ENCODE data around the gene FARS2.

FARS2 gene

GRCh38 chr6:5475779-5476178 is 214.5 kb downstream of the FARS2 start:
- no peak for DNase-seq

- DNase-seq: no peak
Measured at GRCh38 chr6:5478380-5478779, 217.1 kb downstream of the FARS2 start.

DNA sequence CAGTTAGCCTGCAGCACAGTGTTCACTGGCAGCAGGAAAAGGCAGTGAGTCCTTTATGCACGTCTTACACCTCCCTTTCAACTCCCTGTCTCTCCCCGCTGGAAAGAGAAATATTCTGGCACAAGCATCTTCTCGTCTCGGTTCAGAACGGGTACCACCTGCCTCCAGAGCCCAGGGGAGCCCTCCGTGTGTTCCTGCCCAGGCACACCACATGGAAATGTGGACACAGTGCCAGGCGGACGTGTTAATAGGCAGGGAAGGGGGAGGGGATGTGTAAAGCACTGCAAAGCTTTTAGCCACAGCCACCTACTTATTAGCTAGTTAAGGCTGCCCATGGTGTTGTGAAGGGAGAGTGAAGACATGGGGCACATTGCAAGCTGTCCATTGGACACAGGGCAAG is 219.7 kb downstream of the FARS2 start:
- DNase-seq: peak; percentile 38

DNA sequence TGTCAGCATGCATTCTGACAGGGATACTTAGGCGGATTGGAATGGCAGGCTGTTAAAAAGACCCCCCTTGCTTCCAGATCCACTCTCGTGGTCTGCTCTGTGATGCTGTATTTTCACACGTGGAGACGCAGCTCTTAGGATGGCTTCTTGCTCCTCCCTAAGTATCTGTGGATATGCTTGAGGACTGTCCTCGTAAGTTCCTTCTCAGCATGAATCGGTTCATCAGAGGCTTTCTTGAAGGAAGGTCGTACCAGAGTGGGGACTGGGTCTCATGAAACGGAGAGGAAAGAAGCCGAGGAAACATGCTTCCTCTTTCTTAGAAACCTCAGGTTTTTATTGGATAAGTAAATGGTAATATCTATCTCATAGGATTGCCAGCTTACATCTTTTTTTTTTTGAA is 220.4 kb downstream of the FARS2 start:
- no peak for DNase-seq

DNA sequence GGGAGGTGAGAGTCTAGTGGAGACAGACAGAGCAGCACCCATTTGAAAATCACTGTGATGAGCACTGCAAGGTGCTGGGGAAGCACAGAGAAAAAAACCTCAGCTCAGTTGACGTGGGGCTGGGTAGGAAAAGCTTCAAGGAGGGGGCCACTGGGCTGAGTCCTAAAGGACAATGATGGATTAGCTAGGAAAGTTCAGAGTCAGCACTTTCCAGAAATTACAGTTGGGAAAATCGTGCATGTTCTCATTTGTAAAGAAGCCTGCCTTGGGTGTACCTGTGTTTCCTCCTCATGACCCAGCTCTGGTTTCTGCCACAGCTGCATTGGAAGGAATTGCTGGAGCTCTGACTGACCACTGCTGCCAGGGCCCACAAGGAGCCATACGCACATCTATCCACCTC is 221.3 kb downstream of the FARS2 start:
- DNase-seq: no peak

GRCh38 chr6:5484692-5485091 is 223.4 kb downstream of the FARS2 start:
- DNase-seq: no peak

DNA sequence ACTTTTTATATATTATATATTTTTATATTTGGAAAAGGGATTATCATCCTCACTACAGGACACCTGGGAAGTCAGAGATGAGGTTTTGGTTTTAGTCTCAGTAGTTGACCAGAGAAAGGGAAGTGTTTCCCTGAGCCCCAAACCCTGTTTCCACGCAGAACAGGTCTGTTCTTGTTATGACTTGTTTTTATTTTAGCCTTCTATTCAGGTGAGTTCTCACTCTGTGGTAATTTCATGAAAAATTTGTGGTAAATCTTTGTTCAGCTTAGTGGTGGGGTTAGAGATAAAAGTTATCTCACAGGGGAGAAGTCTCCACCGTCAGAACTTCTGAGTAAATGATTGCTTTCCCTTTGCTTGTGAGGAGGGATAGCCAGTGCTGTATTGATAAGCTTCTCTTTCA is 224.9 kb downstream of the FARS2 start:
- no peak for DNase-seq

DNA sequence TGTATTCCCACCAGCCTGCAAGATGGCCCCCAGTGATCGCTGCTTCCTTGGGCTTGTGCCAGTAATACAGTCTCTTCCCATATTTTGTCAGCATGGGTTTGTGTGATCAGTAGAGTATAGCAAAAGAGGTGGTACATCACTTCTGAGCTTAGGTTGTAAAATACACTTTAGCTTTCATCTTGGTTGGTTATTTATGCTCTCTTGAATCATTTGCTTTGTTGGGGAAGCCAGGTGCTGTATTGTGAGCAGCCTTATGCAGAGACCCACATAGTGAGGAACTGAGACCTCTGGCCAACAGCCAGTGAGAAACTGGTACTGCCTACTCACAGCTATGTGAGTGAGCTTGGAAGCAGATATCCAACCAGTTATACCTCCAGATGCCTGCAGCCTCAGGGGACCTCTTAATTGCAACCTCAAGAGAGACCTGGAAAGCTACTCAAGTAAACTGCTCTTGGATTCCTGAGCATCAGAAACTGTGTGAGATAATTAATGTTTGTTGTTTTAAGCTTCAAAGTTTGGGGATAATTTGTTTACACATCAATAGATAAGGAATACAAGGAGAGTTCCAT is 229.3 kb downstream of the FARS2 start:
- no peak for DNase-seq

GRCh38 chr6:5492356-5492755 is 231.0 kb downstream of the FARS2 start:
- DNase-seq: no peak

DNA sequence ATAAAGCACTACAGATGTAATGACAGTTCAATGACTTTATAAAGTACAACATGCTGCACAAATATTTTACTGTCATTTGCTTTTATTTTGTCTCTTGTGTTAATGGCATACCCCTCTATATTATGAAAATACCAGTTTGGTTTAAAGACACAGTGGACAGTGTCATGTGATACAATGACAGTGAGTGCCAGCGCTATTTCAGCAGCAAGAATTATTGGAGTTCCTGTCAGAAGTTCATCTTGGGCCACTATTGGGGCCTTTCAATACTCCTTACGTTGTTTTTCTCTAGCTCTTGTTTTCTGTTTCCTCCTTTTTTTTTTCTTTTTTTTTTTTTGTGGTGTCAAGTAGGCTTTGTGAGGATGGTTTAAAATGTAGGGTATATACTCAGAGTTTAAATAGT is 232.5 kb downstream of the FARS2 start:
- no peak for DNase-seq

- DNase-seq: no peak
Measured at GRCh38 chr6:5497896-5498578, 236.7 kb downstream of the FARS2 start.

DNA sequence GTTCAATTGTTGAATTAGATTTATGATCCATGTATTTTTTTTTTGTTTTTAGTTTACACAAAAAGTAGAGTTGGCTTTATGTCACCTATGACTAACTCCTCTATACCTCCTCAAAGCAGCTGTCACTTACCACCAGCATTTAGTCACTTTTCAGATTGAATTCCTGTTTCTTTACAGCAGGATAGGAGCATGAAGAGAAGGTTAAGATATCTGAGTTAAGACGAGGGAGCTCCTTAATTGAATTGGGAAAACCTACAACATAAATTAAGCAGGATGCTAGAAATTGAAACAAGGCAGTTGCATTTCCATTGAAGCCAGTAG is 237.2 kb downstream of the FARS2 start:
- no peak for DNase-seq

DNA sequence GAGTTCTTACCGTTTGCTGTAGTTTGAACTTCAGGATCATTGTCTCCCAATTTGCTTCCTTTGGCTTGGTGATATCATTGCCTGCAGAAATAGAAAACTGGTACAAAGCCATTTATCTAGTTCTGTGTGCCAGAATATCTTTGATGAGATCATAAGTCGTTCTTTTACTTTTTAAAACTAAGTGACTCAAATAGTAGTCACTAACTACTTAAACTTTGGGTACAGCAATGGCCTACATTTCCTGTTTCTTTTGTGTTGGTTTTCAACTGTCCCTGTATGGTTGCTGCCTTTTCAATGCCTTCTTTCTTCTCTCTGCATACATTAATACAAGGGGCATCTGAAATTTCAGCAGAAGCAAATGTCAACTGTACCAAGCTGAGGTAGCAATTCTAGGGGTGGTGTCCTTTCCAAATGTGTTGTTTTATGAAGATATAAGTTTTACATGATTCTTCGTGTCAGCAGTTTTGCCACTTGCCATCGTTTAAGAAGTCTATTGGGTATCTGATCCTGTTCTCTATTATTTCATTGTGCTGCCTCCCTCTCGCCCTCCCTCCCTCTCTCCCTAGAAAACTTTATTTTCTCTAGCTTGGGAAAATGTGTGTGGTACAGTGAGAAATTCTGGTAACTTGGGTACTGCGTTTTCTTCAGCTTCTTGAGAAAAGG is 238.5 kb downstream of the FARS2 start:
- no peak for DNase-seq

DNA sequence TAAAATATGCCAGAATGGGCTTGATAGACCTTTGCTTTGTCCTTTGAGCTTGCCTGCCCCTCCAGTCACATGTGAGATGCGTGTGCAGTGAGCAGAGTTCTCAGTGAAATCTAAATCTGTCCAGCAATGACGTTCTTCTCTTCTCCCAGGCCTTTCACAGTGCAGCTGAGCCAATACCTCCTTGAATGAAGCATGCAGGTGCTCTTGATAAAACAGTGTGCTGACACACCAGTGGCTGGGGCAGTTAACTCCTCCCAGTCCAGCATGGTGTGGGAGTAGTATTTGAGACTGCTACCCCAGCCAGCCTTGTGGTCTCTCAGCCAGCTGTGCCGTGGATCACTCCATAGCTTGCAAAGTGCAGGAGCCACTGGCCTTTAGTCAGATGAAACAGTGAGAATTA is 240.5 kb downstream of the FARS2 start:
- DNase-seq: no peak

DNA sequence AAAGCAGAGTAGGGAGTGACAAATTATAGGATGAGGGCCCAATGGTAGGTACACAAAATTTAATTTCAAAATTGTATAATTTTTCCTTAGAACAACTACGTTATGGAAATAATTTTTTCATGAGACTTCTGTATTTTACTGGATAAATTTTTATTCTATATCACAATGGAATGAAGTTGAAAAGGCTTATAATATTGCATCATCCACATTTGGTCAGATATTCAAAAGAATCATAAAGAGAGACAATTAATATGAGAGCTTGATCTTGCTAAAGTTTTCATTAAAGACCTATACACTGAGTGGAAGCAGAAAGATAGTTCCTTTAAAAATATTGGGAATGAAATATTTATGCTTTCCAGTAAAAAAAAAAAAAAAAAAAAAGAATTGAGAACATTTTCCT is 242.8 kb downstream of the FARS2 start:
- no peak for DNase-seq

DNA sequence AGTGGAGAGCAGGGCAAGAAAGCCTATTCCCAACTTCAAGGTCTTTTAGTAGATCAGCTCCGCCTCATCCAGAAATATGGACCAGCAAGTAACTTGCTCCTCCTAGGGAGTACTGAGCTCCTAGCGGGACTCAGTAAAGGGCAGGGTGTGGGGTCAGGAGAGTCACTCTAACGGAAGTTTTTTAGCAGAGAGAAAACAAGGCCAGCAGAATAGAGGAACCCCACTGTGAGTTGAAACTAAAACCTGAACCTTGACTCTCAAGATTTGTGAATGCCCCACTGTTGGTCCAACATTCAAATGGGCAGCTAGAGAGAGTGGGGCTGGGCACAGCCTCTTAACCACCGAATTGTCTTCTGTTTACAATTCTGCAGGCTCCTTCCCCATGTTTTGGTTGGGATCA is 244.8 kb downstream of the FARS2 start:
- DNase-seq: no peak

DNA sequence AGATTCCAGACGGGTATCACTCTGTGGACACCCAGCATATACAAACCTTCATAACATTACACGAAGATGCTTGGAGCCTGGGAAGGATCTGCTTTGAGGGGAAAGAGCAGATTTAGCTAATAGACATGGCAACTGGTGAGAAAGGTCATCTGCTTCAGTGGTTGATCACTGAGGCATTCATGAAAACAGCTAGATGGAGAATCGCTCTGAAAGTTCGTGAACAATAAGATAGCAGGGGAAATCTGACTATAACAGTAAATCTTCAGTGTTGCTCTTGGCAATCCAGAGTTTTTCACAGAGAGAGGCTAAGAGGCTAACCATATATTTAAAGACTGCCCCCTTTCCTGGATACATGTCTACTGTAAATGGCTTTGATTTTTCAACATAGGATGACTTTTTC is 245.3 kb downstream of the FARS2 start:
- no peak for DNase-seq

- no peak for DNase-seq
Measured at GRCh38 chr6:5507131-5507681, 245.9 kb downstream of the FARS2 start.

GRCh38 chr6:5509106-5509505 is 247.8 kb downstream of the FARS2 start:
- DNase-seq: no peak

DNA sequence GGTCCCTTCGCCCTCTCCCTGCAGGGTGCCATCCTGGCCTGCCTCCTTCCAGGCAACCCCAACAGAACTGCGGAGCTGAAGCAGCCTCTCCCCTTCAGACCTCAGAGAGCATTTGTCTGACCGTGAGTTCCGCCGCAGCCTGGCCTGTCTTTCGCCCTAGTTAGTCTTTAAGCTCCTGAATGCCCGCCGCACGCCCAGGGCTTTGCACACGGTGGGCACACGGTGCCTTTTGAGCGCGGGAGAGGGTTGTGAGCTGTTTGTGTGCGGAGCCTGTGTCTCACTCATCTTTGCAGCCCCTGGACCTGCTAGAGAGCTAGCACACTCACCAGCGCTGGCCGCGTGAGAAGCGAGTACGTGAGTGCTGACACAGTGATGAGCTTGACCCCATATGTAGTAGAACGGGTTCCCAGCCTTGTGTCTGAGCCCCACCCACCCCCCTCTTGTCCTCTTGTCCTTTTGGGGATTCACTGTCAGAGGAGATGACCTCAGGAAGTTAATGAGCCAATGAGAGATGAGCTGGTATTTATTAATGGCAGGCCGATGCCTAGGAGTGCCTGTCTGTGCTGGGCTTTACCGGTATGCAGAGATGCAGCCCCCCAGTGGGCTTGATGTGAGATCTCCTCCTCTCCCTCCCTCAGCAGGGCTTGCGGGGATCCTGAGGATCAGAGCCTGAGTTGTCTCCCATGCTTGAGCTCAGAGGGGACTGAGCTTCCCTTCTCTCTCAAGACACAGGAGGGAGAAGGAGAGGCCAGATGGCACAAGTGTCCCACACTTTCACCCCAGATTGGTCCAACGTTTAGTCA is 249.2 kb downstream of the FARS2 start:
- DNase-seq: no peak

DNA sequence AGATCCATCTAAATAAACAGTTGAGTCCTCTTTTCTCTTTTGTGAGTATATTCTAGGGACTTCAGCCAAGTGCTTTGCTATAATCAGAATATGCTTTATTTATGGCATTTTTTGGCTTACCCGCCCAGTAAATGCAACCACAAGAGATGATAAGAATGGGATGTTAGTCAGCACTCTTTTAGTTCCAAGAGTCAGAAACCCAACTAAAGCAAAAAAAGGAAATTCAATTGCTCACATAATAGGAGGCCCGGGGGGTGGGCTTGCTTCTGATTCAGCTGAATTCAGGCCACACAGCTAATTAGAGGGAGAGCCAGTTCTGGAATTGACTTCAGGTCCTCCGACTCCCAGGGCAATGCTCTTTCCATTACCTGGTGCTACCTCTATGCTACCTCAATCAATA is 250.6 kb downstream of the FARS2 start:
- no peak for DNase-seq

DNA sequence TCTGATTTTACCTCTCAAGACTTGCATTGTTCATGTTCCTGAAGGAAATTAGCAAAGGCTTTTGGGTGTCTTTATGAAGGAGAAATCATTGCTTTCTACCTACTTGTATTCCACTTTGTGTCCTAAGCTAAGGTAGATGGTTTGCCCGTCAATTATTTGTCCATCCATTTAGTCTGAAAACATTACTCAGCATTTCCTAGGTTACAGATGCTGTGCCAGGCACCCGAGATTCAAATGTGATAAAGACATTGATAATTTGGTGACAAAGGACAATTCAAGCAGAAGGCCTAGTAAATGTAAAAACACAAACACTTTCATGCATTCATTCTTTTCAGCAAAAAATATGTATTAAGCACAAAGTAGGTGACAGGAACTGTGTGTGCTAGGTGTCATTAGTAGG is 251.1 kb downstream of the FARS2 start:
- DNase-seq: no peak

GRCh38 chr6:5513408-5513807 is 252.1 kb downstream of the FARS2 start:
- DNase-seq: no peak

- DNase-seq: no peak
Measured at GRCh38 chr6:5514353-5514752, 253.0 kb downstream of the FARS2 start.

Data from left hindlimb (tissue), 1 donor.